GM18868 (cell line): ENCODE results near the gene CCDC106.

Source experiments
- ATAC-seq: cut with Tn5 transposase; IDR thresholded peaks from one replicate; pipeline ENCODE4 v1.9.1; 2021; ENCODE audit warnings: mild to moderate bottlenecking, moderate library complexity; ENCODE audit not compliant: unreplicated experiment

CCDC106 gene

DNA sequence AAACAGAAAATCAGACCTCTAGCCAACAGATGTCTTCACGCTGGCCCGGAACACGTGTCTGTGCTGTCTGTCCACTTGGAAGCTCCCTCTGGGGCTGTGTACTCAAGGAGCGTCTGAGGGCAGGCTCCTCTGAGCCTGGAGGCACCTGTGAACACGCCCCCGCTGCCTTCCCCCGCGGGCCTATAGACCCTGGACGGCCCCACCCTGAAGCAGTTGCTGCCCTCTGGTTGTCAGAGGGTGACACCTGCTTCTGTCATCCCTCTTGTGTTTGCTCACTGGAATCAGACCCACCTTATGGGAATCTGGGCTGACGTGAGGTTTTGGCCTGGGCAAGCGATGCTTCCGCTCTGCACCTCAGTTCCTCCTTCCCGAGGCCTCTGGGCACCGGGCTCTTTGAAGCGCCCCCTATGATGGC lies 46.2 kb downstream of the CCDC106 start:
- ATAC-seq, result no peak

DNA sequence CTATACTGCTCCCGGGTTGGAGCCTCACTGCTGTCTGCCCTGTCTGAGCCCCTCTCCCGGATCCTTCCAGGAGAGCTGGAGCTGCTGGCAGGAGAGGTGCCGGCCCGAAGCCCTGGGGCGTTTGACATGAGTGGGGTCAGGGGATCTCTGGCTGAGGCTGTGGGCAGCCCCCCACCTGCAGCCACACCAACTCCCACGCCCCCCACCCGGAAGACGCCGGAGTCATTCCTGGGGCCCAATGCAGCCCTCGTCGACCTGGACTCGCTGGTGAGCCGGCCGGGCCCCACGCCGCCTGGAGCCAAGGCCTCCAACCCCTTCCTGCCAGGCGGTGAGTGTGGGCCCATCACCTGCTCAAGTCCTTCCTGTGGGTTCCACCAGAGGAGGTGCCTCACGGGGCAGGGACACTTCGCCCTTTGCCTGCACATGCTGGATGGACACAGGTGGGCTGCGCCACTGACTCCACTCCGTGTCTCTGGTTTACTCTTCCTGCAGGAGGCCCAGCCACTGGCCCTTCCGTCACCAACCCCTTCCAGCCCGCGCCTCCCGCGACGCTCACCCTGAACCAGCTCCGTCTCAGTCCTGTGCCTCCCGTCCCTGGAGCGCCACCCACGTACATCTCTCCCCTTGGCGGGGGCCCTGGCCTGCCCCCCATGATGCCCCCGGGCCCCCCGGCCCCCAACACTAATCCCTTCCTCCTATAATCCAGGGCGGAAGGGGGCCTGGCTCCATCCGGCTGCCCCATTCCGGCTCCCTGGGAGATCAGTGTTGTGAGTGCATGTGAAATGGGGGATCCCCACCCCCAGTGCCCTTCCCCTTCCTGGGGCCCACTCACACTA lies 46.9 kb downstream of the CCDC106 start:
- ATAC-seq, result no peak

DNA sequence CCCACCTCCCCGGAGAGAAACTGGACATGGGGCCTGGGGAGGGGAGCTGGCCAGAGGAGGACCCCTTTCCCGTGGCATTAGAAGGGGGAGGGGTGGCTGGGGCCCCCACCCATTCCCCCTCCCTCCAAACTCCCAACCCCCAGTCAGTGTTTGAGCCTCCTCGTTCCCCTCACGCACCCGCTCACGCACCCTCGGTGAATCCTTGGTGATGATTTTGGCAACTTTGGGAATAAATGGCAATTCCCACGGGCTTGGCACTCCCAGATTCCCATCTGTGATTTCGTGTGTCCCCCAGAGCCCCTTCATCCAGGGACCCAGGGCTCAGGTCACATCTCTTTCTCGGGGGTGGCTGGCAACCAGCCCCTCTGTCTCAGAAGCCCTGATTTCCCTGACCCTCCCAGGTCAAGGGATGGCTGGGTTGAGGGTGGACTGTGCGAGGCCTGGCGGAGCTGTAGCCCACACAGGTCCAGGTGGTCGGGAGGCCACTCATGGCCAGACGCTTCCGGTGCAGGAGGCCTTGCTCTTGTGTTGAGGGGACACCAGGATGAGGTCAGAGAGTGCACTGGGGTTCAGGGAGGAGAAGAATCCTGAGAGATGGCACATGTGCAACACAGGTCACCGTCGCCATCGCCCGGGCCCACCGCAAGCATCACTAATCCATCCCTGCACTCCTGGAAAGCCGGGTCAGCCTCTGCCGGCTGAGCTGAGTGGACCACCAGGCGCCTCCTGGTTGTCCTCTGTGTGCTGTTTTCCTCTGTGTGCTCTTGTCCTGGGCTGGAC lies 47.7 kb downstream of the CCDC106 start:
- no peak for ATAC-seq

DNA sequence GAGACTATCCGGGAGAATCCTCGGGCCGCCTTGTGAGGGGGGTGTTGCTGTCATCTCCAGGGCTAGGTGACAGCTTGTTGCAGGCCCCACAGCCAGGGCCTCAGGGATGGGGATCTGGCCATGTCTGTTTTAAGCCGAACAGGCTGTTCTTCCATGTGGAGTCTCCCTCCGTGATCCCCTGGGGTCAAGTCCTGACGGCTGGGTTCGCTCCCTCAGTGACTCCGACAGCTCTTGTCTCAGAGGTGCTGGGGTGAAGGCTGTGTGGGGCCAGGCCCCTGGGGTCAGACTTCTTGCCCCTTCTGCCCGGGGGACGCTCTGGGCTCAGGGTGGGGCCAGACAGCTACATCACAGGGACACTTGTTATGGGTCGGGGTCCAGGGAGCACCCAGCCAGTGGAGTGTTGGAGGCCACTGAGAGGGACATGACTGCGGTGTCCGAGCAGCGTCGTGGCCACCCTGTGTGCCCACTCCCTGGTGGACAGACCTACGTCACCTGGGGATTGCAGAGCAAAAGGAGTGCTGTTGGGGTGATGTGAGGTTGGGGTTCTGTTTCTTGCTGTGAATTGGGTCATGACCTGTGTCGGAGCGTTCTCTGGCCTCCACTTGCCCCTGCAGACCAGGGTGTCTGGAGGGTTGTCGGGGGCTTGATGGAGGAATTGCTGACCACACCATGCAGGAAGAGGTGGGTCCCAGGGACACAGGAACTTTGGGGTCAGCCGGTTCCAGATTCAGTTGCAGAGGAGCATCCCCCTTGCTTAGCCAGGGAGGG lies 48.5 kb downstream of the CCDC106 start:
- no peak for ATAC-seq

DNA sequence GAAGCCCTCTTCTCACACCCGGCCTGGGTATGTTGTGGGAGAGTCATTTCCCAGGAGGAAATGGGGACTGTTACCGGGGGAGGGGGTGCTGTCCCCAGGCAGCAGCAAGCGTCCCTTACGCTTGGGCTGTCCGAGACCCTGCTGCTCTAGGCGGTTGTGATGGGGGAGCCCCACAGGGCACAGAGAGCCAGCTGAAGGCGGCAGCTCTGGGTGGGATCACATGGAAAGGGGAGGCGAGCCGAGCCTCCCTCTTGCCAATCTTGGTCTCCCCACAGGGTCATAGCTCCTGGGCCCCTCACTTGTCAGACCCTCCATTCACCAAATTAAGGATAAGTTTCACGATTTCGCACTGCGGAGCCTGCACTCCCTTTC lies 49.0 kb downstream of the CCDC106 start:
- no peak for ATAC-seq

DNA sequence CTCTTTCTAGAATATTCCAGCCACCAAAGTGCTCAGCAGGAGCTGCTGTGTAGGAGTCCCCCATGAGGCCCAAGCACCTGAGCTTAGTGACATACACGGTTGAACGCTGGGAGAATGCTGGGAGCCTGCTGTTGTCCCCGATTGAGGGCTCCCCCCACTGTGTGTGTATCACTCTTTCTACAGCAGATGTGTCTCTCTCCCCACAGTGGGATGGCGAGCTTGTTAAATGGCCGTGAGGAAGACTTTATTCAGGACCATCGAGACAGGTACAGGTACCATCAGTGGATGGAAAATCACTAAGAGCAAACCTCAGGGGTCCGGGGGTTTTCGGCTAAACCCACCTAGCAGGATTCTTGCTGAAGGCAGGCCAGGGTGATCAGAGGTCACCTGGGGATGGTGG lies 49.7 kb downstream of the CCDC106 start:
- ATAC-seq, result no peak

DNA sequence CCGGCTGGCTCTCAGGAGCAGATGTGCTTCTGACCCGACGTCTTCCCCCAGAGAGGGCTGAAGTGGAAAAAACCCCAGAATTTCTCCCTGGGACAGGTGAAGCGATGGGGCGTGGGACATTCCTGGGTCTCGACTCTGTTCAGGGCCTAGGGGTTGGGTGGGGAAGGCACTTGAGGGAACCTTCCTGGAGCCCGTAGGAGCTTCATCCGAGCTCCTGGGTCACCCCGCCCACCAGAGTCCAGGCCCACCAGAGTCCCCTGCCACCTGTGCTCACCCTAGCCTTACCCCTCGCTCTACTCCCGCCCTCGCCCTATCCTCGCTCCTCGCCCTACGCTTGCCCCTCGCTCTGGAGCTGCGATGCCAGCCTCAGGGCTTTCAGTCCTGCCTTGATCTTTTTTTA lies 50.2 kb downstream of the CCDC106 start:
- no peak for ATAC-seq

DNA sequence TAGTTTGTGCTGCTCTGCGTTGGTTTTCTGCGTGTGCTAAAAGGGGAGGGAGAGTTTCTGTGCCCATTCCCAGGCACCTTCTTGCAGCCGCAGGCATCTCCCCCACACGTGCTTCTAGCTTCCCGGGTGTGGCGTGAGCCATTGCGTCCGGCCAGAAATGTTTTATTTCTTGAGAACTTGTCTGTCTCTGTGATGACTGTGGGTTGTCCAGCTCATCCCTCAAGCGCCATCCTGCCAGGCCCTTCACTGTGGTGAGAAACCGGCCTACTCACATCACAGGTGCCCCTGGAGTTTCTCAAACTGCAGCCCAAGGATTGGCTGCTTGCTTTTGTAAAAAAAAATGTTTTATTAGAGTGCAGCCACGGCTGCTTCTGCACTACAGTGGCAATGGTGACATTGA lies 51.2 kb downstream of the CCDC106 start:
- no peak for ATAC-seq

DNA sequence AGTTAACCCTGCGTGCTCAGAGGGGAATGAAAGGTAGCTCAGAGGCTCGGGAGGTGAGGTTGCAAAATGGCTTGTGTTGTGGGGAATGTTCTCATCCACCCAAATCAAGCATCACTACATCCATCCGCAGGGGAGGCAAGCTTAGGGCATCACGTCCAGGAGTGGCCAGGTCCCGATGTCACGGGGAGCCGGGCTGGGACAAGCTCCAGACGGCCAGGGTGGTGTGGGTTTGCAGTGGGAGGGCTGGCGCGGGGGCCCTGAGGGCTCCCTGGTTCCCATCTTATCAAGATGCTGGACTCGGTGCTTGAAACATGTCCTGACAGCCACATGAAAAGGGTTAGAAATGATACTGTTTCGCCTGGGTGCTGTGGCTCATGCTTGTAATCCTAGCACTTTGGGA lies 52.8 kb downstream of the CCDC106 start:
- no peak for ATAC-seq

DNA sequence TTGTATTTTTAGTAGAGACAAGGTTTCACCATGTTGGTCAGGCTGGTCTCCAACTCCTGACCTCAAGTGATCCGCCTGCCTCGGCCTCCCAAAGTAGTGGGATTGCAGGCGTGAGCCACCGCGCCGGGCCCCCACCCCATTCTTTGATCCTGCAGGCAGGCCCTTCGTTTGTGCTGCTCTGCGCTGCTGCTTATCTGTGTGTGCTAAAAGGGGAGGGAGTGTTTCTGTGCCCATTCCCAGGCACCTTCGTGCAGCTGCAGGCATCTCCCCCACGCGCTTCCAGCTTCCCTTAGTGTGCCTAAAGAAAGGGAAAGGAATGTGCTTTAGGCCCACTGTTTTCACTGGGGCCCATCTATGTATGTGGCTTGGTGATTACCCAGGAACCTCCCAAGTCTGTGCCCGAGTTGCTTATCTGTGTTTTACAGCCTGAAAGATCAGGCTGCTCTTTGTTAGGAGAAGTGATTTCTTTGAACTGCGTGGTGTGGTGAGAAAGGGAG lies 54.2 kb downstream of the CCDC106 start:
- no peak for ATAC-seq
